HG03139 (cell line): ENCODE results near the gene ADAM19.
A peak's percentile ranks its signal among the peaks of the same experiment; 100 is the strongest.

ENCODE experiments used
- ATAC-seq: cut with Tn5 transposase; IDR thresholded peaks from one replicate; pipeline ENCODE4 v1.9.1; 2021; ENCODE audit not compliant: unreplicated experiment

ADAM19 gene, protein sequence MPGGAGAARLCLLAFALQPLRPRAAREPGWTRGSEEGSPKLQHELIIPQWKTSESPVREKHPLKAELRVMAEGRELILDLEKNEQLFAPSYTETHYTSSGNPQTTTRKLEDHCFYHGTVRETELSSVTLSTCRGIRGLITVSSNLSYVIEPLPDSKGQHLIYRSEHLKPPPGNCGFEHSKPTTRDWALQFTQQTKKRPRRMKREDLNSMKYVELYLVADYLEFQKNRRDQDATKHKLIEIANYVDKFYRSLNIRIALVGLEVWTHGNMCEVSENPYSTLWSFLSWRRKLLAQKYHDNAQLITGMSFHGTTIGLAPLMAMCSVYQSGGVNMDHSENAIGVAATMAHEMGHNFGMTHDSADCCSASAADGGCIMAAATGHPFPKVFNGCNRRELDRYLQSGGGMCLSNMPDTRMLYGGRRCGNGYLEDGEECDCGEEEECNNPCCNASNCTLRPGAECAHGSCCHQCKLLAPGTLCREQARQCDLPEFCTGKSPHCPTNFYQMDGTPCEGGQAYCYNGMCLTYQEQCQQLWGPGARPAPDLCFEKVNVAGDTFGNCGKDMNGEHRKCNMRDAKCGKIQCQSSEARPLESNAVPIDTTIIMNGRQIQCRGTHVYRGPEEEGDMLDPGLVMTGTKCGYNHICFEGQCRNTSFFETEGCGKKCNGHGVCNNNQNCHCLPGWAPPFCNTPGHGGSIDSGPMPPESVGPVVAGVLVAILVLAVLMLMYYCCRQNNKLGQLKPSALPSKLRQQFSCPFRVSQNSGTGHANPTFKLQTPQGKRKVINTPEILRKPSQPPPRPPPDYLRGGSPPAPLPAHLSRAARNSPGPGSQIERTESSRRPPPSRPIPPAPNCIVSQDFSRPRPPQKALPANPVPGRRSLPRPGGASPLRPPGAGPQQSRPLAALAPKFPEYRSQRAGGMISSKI

DNA sequence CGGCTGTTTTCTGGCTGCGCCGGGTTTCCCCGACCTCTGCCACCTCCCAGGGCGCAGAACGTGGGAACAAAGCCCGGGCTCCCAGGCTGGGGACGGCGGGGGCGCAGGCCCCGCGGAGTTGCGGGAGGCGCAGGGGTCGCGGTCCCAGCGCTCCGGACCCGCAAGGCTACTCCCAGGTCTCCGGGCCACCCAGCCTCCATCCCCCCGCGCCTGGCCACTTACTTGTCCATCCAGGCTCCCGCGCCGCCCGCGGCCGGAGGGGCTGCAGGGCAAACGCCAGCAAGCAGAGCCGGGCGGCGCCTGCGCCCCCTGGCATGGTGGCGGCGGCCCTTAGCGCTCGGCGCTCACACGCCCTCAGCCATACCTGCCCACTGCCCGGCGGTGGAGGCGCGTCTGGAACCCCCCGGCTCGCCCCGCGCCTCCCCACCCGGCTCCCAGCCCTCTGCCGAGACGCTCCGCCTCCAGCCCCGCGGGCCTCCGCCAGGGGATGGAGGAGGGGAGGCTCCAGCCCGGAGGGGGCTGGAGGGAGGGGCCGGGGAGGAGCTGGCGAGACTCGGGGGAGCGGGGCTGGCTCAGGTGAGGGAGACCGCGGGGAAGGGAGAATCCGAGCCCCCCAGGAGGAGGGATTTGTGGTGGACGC, at the start of gene ADAM19:
ADAM19 (minus strand) TSS at position 395 of the 640 bp plus-strand sequence; CDS start at position 316, 79 bp downstream.
- no peak for ATAC-seq

DNA sequence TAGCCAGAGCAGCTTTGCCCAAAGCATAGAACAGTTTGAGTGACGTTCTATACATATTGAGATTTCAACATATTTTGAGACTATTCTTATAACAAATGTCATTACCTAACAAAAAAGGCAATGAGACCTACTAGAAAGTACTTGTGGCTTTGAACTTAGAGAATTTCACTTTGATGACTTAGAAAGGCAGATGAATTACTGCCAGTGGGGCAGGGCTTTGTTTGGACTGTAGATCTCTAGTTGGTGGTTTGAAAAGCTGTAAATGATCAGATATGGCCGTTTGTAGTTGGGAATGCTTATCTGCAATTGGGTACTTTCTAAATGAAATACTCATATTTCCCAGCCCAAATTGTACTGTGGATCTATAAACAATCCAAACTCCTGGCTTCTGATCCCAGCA, 48.6 kb upstream of the ADAM19 start:
- ATAC-seq, result no peak

DNA sequence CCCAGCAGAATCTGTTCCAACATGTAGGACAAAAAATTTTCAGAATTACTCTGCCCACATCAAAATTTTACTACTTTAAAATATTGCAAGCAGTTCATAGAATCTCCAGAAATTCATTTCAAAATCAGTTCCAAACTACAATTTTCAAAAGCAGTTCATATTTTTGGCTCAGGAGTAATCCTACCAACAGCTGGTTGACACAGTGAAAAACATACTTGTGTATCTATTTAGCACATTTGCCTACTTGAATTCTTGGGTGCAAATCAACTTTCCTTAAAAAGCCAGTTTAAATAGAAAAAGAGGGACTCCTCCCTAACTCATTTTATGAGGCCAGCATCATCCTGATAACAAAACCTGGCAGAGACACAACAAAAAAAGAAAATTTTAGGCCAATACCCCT, 45.2 kb upstream of the ADAM19 start:
- ATAC-seq, result no peak

DNA sequence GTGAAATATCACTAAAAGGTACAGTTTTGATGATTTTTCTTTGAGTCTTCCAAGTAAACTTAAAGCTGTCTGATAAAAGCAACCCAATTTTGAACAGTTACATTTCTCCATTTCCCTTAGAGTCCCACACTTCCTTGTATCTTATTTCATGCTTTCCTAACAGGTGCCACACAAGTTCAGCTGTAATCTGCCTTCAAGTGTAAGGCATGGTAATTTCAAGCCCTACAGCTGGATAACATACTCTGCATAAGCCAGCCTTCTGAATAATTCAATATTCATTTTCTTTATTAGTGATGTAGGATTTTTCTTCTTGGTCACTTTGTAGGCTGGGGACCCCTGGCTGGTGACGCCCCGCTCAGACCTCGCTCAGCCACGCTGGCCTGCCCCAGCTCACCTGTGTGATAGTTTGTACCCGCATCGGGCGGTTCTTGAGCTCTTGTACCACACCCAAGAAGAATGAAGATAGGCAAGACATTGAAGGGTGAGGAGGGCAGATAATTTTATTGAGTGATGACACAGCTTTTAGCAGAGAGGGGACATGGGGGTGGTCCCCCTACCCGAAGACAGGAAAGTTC, 42.7 kb upstream of the ADAM19 start:
- no peak for ATAC-seq

DNA sequence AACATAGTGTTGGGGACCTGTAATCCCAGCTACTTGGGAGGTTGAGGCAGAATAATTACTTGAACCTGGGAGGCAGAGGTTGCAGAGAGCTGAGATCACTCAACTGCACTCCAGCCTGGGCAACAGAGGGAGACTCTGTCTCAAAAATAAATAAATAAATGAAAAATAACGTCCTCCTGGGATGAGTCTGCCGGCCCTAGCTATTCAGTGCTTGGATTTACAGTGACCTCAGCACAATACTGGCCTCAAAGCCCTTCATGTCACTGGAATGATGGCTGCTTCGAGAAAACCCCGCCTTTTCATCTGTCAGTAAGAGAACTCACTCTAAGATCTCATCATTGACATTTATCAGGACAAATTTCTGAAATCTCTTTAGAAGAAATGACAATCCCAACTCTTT, 41.2 kb upstream of the ADAM19 start:
- ATAC-seq, result no peak

DNA sequence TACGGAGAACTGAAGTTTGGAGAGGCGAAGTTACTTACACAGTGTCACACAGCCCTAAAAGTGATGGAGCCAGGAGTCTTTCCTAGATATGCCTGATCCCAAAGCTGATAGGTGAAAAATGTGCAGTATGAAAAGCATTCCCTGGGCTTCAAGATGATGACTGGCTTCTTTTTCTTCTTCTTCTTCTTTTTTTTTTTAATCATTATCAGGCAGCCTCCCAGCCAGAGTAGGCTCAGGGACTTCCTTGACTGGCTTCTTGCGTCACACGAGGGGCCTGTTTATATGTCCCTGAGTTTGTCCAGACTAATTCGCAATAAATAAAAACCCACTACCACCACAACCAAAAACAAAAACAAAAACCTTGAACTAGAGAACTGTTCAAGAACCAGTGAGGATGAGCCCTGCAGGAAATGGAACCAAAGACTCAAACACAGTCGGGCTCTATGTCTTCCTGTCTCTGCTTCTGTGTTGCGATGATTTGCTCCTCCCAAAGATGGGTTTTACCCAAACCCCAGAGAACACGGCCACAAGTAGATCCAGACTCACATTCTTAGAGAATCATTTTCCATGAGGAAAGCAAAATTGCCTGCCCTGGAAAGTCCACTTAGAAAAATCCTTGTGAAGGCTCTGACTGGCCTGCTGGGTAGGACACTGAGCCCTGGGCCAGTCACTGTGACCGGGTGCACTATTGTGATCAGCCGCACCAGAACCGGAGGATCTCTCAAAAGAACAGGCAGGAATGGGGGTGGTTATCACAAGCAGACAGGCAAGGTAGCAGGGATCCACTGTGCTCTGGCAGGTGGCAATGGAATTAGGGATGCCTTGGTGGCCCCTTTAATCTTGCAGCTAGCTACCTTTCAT, 38.0 kb upstream of the ADAM19 start:
- ATAC-seq, result no peak

DNA sequence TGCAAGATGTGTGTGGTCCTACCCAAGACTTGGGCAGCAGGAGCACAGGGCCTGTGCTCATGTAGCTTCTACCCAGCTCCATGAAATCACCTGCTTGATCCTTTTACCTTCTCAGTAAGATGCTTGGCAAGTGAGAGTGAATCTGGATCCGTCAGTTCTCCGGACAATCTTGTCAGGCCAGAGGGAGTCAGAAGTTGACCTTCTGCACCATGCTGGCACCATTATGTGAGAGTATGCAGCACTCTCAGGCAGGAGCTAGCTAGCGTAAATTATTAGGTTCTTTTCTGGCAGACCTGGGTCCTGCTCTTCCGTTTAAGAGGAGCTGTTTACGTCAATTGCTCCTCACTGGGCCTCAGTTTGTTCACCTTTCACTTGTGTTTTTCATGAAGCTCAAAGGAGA, 37.0 kb upstream of the ADAM19 start:
- no peak for ATAC-seq

DNA sequence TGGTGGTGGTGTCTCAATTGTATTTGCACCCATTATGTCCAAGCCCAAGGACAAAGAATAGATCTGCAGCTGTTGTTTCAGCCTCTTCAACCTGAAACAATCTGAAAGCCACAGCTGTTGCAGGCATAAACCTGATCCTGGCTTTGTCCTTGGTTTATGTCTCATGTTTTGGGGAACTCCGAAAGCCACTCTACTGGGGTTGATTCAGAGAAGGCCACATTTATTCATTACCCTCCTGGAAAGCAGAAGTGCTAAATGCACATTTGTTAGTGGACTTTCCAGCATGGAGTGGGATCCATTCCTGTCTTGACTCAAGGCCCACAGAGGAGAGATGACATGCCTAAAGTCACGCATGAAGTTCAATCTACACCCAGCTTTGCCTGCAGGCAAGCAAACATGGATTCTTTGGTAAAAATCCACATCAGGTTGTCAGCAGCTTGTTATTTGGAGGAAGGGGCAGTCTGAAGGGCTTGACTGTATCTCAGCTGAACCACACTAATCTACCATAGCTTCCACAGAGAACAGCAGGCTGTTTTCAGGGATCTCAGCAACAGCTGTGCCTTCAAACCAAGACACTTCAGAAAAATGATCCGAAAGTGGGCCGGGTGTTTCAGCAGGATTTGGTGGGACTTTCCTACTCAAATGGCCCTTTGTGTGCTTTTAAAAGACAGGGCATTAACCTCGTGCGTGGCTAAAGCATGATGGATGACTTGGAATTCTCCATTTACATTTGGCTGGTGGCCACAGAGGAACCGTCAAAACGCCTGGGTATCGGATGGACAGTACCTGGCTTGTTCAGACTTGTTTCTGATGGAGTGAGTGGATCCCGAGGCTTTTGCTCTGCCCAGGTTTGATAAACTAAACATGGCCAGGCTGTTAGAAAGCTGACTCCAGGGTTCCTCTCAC, 36.2 kb upstream of the ADAM19 start:
- ATAC-seq, result no peak

DNA sequence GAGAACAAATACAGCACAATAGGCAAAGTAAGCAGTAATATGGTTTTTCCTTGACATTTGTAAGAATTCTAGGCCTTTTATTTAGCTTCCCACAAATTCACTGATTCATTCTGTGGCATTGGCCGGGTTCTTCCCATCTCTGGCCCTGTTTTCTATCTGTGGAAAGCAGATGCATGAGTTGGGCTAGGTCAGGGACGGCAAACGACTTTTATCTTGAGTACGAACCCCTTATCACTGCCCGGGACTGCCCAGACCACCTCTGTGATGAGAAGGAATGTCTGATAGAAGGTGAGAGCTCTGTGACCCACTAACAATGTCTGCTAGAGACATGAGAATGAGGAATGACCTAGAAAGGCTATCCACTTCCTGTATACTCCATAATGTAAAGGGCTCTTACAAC, 35.4 kb upstream of the ADAM19 start:
- no peak for ATAC-seq

DNA sequence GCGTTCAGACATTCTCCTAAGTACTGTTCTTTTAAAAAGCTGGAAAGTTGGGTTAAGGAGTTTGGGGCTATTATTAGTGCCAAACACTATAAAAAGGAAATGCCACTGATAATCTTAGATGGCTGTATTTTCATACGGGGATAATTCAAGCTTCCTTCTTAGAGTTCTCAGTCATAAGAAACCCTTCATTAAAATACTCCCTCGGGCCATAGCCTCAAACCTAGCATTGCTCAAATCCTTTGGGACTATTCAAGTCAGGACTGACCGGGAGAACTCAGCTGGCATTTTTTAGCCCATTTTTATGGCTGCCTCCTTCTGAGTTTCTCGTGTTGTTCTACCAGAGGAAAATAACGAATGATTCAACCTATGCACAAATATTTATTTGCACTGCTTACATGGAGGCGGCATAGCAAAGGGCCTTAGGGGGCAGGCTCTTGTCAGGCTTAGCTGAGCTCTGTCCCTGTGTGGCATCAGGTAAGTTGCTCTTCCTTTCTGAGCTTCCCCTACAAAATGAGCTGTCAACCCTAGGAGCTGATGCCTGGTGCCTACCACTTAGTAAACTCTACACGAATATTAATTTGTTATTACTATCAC, 33.5 kb upstream of the ADAM19 start:
- ATAC-seq, result no peak

DNA sequence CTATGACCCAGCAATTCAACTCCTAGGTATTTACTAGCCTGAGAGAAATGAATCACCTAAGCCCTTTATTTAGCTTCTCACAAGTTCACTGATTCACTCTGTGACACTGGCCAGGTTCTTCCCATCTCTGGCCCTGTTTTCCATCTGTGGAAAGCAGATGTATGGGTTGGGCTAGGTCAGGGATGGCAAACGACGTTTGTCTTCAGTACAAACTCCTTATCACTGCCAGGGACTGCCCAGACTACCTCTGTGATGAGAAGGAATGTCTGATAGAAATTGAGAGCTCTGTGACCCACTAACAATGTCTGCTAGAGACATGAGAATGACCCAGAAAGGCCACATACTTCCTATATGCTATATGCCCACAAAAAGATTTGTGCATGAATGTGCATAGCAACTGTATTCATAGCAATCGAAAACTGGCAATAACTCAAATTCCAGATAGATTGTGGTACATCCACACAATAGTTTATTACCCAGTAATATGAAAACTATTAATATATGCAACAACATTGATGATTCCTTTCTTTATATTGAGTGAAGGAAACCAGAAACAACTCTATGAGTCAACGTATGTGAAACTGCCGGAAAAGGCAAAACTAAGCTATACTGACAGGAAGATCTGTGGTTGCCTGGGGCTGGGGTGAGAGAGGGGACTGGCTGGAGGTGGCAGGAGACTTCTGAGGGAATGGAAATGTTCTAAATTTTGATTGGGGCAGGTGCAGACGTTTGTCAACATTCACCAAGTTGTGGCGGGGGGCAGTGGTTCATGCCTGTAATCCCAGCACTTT, 32.0 kb upstream of the ADAM19 start:
- peak; percentile 51 for ATAC-seq

DNA sequence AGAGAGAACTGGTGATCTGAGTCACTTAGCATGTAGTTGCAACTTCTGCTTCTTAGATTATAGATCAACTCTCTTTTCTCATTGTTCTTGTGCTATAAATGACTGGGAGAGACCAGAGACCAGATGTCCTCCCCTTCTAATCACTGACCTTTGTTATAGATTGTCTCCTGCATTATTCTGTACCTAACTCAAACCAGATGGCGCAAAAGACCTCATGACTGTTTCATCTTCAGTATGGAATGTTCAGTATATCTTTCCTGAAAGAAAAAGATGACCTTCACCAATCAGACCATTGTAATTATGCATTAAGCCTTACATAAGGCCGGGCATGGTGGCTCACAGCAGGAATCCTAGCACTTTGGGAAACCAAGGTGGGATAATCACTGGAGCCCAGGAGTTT, 30.5 kb upstream of the ADAM19 start:
- ATAC-seq, result no peak

DNA sequence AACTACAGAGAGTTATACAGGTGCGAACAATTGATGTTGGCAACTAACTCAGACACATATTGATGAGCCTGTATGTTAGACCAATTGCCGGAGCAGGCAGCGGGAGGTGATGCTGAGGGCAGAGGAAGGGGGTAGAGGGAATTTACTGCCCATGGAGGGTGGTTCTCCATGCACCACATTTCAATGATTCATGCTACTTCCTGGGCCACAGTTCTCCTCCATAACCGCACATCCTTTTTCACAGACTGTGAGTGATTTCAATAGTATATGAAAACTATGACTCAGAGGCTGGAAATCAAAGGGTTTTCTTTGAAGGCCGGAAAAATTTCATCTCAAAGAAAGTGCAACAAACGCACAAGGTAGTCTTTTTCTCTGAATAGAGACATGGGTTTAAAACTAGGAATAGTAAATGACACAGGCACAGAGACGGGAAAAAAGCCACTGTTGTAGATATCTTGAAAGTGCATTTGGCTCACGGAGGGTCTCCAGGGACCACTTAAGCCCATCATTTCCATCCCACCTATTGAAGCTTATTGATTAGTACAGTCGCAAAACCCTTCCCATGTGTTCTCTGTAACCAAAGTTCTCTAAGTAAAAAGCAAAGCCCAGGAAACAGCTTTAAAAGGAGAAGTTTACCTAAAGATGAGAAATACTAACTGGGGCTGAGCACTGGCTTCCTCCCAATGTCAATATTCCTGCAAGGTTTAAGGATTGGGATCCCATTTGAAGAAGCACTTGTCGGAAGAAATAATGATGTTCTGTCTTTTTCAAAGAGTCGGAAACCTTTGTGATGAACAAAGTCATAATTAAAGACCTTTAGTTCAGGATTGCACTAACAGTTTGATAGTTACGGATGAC, 28.0 kb upstream of the ADAM19 start:
- ATAC-seq, result no peak

DNA sequence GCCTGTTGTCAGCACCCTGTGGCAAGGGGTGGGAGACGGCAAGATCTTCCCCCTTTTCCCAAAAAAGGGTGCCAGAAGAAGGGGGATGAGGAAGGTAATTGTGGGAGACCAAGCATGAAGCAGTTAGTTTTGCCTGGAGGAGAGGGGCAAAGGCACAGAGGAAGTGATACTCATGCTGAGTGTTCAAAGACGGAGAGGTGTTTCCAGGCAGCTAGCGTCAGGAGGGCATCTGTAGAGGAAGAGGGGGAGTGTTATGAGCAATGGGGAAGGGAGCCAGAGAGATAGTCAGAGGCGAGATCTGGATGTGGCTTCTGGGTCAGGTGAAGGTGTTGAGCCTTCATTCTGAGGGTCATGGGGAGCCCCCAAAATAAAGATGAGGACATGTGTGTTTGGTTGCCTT, 26.9 kb upstream of the ADAM19 start:
- ATAC-seq, result peak; percentile 60

DNA sequence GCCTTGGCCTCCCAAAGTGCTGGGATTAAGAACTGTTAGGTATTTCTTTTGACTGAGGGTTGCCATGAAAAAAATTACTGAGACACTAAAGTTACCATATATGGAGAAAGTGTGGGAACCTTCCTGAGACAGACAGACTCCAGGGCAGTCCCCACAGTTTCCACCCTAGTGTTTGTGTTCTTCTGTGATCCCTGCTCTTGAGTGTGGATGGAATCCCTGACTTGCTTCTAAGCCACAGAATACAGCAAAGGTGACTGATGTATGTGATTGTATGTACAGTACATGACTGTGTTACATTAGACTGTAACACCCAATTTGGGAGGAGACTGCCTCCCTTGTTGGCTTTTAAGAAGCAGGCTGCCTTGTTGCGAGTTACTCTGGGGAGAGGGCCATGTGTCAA, 24.7 kb upstream of the ADAM19 start:
- ATAC-seq, result no peak

DNA sequence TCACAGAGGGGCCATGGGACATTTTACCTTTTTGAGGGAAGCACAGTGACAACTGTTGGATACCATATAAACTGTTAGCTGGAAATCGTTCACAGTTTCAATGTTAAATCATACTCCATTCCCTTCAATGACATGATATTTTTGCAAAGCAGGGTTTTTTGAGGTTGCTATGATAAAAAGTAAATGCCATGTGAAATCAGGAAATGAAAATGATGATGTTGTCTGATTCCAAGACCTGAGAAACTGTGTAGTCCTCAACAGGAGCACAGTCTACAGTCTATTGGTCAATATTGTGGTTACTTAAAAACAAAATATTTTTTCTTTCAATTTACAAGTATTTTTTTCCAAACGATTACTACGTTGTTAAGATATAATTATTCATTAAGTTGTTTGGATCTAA, 24.0 kb upstream of the ADAM19 start:
- ATAC-seq, result no peak

DNA sequence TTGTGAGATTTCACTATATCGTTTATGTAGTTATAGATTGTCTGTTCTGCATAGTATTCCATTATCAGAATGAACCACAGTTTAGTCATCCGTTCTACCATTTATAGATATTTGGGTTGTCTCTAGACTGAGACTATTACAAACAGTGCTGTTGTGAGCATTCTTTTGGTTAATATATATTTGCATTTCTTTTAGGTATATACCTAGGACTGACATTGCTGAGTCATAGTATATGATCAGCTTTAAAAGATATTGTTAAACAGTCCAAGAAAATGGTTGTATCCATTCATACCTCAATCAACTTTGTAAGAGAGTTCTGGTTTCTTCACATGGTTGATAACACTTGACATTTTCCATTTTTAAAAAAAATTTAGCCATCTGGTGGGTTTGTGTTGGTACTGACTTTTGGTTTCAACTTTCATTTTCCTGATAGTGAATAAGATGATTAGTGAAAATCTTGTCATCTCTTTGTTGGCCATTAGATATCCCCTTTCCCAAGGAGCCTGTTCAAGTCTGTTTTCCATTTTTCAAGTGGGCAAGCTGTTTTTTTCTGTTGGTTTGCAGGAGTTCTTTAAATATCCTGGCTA, 22.9 kb upstream of the ADAM19 start:
- ATAC-seq, result no peak
